Thymus (tissue), 11 donors: ENCODE data around the gene KNDC1. TPM values are rescaled to one million over a fixed set of nuclear protein-coding genes. Genes with fewer than 3 reads are reported as not detected.
"Not testable (repeated sequence)": the region's sequence is repeated elsewhere in the genome, so short reads cannot be mapped to it uniquely, and the experiment has no call there.

Source experiments
- DNase-seq, 9 donors: peaks; one replicate each; pipeline ENCODE4 v3.0.0-alpha.2; 2013; ENCODE audit warnings: low spot score in 9 of 9, low read depth in 6 of 9, missing footprints in 1 of 9
- H3K27ac ChIP-seq, 2 donors: one replicate each; pipeline ENCODE4 v1.5.1; 2013; ENCODE audit warnings: control low read depth in 1 of 2, low read depth in 1 of 2, low read length in 1 of 2, mild to moderate bottlenecking in 1 of 2, moderate library complexity in 1 of 2
- H3K27me3 ChIP-seq, 2 donors: one replicate each; pipeline ENCODE4 v1.5.1; 2013; ENCODE audit warnings: low read length in 1 of 2; ENCODE audit not compliant: control insufficient read depth in 2 of 2, insufficient read depth in 1 of 2
- H3K36me3 ChIP-seq, 2 donors: one replicate each; pipeline ENCODE4 v1.5.1; 2013; ENCODE audit warnings: low read length in 1 of 2, mild to moderate bottlenecking in 1 of 2, moderate library complexity in 1 of 2; ENCODE audit not compliant: control insufficient read depth in 2 of 2, insufficient read depth in 2 of 2
- H3K4me1 ChIP-seq, 2 donors: one replicate each; pipeline ENCODE4 v1.5.1; 2013; ENCODE audit warnings: low read length in 2 of 2; ENCODE audit not compliant: control insufficient read depth in 2 of 2, insufficient read depth in 2 of 2
- H3K4me3 ChIP-seq, 2 donors: one replicate each; pipeline ENCODE4 v1.5.1; 2013; ENCODE audit warnings: low read length in 2 of 2, control low read depth in 1 of 2, mild to moderate bottlenecking in 1 of 2
- H3K9me3 ChIP-seq, 2 donors: one replicate each; pipeline ENCODE4 v1.5.1; 2013; ENCODE audit warnings: low read length in 1 of 2, mild to moderate bottlenecking in 1 of 2; ENCODE audit not compliant: control insufficient read depth in 2 of 2, insufficient read depth in 1 of 2
- WGBS: extraction: QIAGEN DNeasy Blood & Tissue Kit; methylation state at CpG from one replicate; pipeline ENCODE4 v1.1.7; 2013; 5-methylcytosine and 5-hydroxymethylcytosine counted together
- polyA plus RNA-seq: library from polyadenylated mRNA; stranded (reverse); fragments of 200-250 nt; gene quantifications from one replicate; pipeline ENCODE4 v1.2.3, GENCODE V29; 2013
- total RNA-seq: library from RNA; stranded (reverse); fragments of 120-200 nt; gene quantifications from one replicate; pipeline ENCODE4 v1.2.4, GENCODE V29; 2013
- donor health status: healthy.

KNDC1 gene
- total and polyA plus RNA-seq, 2 donors = 0.02 to 0.19 TPM

DNA sequence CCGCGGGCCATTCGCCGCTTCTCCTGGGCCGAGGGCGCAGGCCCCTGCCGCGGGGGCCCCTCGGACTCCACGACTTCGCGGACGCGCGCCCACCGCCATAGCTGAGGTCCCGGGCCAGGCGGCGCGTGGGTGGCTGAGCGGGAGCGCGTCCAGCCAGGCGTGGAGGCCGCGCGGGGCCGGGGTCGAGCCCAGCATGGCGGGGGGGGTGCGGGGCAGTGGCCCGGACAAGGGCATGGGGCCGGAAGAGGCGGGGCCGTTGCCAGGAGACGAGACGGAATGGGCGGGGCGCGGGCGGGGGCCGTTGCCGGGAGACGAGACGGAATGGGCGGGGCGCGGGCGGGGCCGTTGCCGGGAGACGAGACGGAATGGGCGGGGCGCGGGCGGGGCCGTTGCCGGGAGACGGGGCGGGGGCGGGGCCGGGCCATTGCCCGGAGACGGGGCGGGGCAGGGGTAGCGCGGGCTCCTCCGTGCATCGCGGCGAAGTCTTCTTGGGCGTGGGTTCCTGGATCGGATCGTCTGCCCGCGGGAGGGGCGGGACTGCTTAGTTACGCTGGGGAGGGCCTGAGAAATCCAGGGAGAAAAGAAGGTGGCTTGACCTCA is 101.8 kb downstream of the KNDC1 start:
- Histone ChIP-seq H3K4me3 (peak overlapping the region; percentile 46 to 85), H3K27ac (peak overlapping the region in 1 of 2 donors; percentile 81), H3K27me3 (peaks cover 0 to 43% of the 10 kb centered on the region in 2 donors), H3K36me3 (no peaks in the 10 kb centered on the region), H3K4me1 (peaks cover 26 to 52% of the 10 kb centered on the region in 2 donors), H3K9me3 (peaks cover 0 to 5% of the 10 kb centered on the region in 2 donors)
- DNase-seq = peak in 4 of 9 donors; percentile 42 to 67 (median 55)
- WGBS = 2% methylated on average over 79 of the region's 79 CpGs

DNA sequence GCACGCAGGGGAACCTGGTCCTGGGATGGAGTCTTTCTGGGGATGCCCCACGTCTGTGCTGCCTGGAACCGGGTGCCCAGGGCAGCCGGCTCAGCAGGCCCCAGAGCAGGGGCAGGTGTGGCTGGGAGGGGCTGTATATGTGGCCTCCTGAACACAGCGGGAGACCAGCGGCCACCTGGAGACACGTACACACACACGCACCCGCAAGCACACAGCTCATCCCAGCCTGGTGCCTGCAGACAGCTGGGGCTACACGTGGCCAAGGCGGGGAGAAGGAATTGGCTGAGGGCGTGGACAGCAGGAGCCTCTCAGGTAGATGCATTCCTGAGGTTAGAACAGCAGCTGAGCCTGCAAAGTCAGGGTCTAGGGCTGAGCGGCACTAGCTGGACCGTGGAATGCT is 102.7 kb downstream of the KNDC1 start:
- no peak for DNase-seq
- no peak overlapping the region for H3K27ac ChIP-seq
- 94% methylated on average over 14 of the region's 14 CpGs for WGBS
- no peak overlapping the region for H3K4me3 ChIP-seq
- peaks cover 0 to 34% of the 10 kb centered on the region in 2 donors for H3K27me3 ChIP-seq
- H3K4me1 ChIP-seq = peaks cover 23 to 46% of the 10 kb centered on the region in 2 donors
- H3K36me3 ChIP-seq = no peaks in the 10 kb centered on the region
- H3K9me3 ChIP-seq = peaks cover 0 to 5% of the 10 kb centered on the region in 2 donors

DNA sequence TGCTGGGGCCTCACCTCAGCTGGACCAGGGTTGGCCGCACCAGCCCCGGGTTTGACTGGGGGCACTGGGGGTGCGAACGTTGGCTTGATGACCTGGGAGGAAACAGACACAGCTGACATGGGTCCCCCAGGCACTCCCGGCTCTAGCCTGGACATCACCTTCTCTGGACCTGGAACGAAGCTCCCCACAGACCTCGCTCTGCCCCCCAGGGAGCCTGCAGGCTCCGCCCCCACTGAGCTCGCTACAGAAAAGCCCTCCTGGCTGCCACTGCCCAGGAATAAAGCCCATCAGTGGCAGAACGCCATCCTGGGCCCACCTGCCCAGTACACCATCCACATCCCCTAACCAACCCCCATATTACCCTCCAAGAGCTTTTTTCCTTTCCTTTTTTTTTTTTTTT is 103.7 kb downstream of the KNDC1 start:
- peaks cover 0 to 24% of the 10 kb centered on the region in 2 donors for H3K27me3 ChIP-seq
- peaks cover 0 to 5% of the 10 kb centered on the region in 2 donors for H3K9me3 ChIP-seq
- DNase-seq = no peak
- no peak overlapping the region for H3K4me3 ChIP-seq
- no peaks in the 10 kb centered on the region for H3K36me3 ChIP-seq
- H3K4me1 ChIP-seq = peaks cover 13 to 36% of the 10 kb centered on the region in 2 donors
- WGBS = 96% methylated on average over 10 of the region's 10 CpGs
- H3K27ac ChIP-seq = no peak overlapping the region

DNA sequence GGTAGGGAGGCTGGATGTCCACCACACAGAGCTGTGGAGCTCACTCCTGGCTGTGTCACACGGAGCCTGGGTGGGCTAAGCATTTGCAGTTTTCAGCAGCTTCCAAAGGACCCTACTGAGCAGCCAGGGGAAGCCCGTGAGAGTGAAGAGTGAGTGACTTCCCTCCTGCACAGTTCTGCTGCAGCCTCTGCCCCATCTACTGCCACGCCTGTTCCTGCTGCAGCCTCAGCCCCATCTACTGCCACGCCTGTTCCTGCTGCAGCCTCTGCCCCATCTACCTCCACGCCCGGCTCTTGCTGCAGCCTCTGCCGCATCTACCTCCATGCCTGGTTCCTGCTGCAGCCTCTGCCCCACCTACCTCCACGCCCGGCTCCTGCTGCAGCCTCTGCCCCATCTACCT is 104.4 kb downstream of the KNDC1 start:
- no peaks in the 10 kb centered on the region for H3K36me3 ChIP-seq
- no peak overlapping the region for H3K27ac ChIP-seq
- peak in 1 of 9 donors; percentile 36 for DNase-seq

DNA sequence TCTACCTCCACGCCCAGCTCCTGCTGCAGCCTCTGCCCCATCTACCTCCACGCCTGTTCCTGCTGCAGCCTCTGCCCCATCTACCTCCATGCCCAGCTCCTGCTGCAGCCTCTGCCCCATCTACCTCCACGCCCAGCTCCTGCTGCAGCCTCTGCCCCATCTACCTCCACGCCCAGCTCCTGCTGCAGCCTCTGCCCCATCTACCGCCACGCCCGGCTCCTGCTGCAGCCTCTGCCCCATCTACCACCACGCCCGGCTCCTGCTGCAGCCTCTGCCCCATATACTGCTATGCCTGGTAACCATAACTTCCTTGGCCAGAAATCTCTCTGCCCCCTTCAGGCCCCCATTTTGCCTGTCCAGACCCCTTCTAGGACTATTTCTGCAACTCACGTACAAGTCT is 105.0 kb downstream of the KNDC1 start:
- Histone ChIP-seq H3K27me3 (peaks cover 0 to 13% of the 10 kb centered on the region in 2 donors), H3K4me1 (peaks cover 3 to 22% of the 10 kb centered on the region in 2 donors)
- not testable (repeated sequence) for H3K36me3 ChIP-seq, DNase-seq, H3K27ac ChIP-seq, H3K4me3 ChIP-seq, H3K9me3 ChIP-seq
- 94% methylated on average over 10 of the region's 10 CpGs for WGBS

More for the DNA sequence above, 104.4 kb downstream of the KNDC1 start:
- peaks cover 0 to 16% of the 10 kb centered on the region in 2 donors for H3K27me3 ChIP-seq
- H3K4me1 ChIP-seq = peaks cover 6 to 28% of the 10 kb centered on the region in 2 donors
- H3K9me3 ChIP-seq = peaks cover 0 to 5% of the 10 kb centered on the region in 2 donors
- WGBS = 88% methylated on average over 9 of the region's 9 CpGs
- no peak overlapping the region for H3K4me3 ChIP-seq

DNA sequence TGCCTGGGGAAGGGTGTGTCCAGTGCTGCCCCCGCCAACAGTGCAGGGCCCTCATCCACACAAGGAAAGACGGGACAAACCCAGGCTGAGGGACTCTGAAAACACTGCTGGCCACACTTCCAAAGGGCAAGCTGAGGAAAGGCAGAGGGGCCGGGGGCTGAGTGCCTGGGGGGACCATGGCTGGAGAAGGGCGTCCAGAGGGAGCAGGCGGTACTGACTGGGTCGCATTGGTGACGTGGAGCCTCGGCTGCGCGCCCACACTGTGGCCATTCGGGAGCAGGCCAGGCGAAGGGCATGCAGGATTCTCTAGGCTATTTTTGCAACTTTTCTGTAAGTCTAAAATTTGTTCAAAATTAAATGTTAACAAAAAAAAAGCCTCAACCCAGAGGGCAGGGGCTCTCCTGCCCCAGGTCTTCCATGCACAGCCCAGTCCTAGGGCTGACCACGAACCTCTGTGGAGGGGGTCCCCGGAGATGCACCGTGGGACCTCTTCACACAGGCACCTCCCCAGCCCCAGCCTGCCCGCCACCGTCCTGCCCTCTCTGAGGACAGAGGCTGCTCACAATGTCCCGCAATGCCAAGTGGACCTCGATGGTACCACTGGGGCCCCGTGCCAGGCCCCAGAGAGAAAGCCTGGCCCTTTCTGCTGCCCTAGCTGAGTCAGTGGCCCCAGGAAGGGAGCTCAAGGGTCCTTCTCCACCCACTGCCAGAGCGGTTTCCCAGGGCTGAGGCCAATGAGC is 106.2 kb downstream of the KNDC1 start:
- H3K36me3 ChIP-seq = no peaks in the 10 kb centered on the region
- no peak for DNase-seq
- peaks cover 0 to 9% of the 10 kb centered on the region in 2 donors for H3K27me3 ChIP-seq
- no peak overlapping the region for H3K4me3 ChIP-seq
- H3K9me3 ChIP-seq = no peaks in the 10 kb centered on the region
- 97% methylated on average over 21 of the region's 21 CpGs for WGBS
- no peak overlapping the region for H3K27ac ChIP-seq
- H3K4me1 ChIP-seq = peaks cover 3 to 15% of the 10 kb centered on the region in 2 donors

DNA sequence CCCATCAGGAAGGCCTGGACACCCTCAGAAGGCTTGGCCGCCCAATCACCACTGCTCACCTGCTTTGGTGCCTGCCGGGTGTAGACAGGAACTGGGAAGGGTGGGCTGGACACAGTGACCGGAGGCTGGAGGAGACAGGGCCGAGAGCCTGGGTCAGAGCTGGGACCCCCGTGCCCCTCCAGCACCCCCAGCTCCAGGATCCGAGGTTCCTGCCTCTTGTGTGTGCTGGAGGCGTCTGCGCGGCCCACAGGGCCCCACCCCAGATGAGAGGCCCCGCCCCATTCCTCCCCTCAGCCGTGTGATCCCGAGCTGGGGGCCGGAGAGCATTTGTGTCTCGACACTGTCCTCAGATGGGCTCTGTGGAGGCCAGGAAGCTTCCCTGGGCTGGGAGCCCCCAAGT is 107.3 kb downstream of the KNDC1 start:
- H3K4me1 ChIP-seq = peaks cover 2 to 10% of the 10 kb centered on the region in 2 donors
- DNase-seq = no peak
- H3K27me3 ChIP-seq = peaks cover 0 to 7% of the 10 kb centered on the region in 2 donors
- 96% methylated on average over 14 of the region's 14 CpGs for WGBS
- no peak overlapping the region for H3K27ac ChIP-seq
- no peak overlapping the region for H3K4me3 ChIP-seq
- no peaks in the 10 kb centered on the region for H3K9me3 ChIP-seq
- no peaks in the 10 kb centered on the region for H3K36me3 ChIP-seq

DNA sequence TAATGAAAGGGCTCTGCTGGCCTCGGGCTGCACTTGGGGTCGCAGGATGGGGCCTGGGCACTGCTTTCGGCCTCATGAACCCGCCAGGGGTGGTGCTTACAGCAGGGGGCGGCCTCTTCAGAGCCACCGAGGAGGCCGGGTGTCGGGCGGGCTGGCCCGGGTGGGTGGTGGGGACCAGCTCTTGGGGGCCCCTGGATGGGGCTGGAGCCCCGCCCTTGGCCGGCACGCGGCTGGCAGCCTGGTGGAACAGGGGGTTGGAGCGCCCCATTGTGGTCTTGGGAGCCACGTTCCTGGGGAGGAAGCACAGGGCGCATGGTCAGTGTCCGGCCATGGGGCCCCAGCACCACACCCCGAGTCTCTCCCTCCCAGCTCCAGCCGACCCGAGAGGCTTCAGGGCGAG is 107.8 kb downstream of the KNDC1 start:
- H3K9me3 ChIP-seq = no peaks in the 10 kb centered on the region
- DNase-seq = no peak
- no peak overlapping the region for H3K27ac ChIP-seq
- H3K4me3 ChIP-seq = no peak overlapping the region
- WGBS = 97% methylated on average over 22 of the region's 22 CpGs
- no peaks in the 10 kb centered on the region for H3K36me3 ChIP-seq
- peaks cover 0 to 2% of the 10 kb centered on the region in 2 donors for H3K27me3 ChIP-seq
- H3K4me1 ChIP-seq = peaks cover 0 to 5% of the 10 kb centered on the region in 2 donors

DNA sequence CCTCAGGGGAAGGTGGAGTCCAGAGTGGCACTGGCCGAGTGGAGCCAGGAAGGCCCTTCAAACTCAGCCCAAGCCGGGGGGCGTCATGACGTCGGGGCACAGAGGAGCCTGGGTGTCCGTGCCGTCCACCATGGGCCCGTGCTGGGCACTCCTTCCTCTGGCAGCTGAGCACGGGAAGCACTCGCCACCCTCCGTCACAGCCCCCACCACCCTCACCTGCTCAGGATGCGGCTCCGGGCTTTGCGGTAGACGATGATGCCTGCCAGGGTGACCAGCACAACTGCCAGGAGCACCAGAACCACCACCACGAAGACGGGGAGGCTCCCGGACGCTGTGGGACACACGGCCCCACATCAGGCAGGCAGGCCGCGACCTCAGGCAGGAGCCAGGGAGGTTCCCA is 108.5 kb downstream of the KNDC1 start:
- H3K27ac ChIP-seq = no peak overlapping the region
- H3K4me3 ChIP-seq = no peak overlapping the region
- no peak for DNase-seq
- no peaks in the 10 kb centered on the region for H3K36me3 ChIP-seq
- no peaks in the 10 kb centered on the region for H3K27me3 ChIP-seq
- WGBS = 96% methylated on average over 22 of the region's 22 CpGs
- H3K4me1 ChIP-seq = peaks cover 0 to 3% of the 10 kb centered on the region in 2 donors
- H3K9me3 ChIP-seq = no peaks in the 10 kb centered on the region
